ENCODE results near the gene UGT1A7. TPM values are rescaled to one million over a fixed set of nuclear protein-coding genes. Genes with fewer than 3 reads are reported as not detected.

The UGT1A7 gene
- polyA plus RNA-seq, 1 experiment = not detected

- Histone ChIP-seq H3K36me3 (ENCODE audit: control insufficient read depth, insufficient read depth, low read length) (no peaks in the 10 kb centered on the region), H3K4me3 (ENCODE audit: low read depth, low read length) (no peak overlapping the region), H3K27me3 (ENCODE audit: control insufficient read depth, insufficient read depth, low read length) (no peaks in the 10 kb centered on the region)
- no peak for TF ChIP-seq CTCF (IDR thresholded peaks at IDR 0.05; ENCODE audit: insufficient read depth, low read depth, low read length)
- DNase-seq (ENCODE audit: low read depth) = no peak
- ChIA-PET POLR2A (no interaction called here), CTCF (interaction anchor here (0.6 to 1.4 kb wide), 4 partner anchors 257 to 350 kb away, joined by 3 to 7 read pairs (median 4); no protein-coding TSS in a partner anchor)
These were observed 24.3 kb downstream of the UGT1A7 start for GRCh38 chr2:233705911-233706506.

- no peak for DNase-seq (ENCODE audit: low read depth)
- Histone ChIP-seq H3K4me3 (ENCODE audit: low read depth, low read length) (no peak overlapping the region), H3K36me3 (ENCODE audit: control insufficient read depth, insufficient read depth, low read length) (no peaks in the 10 kb centered on the region), H3K27me3 (ENCODE audit: control insufficient read depth, insufficient read depth, low read length) (no peaks in the 10 kb centered on the region)
- POLR2A ChIA-PET = no interaction called here
- no peak for TF ChIP-seq CTCF (IDR thresholded peaks at IDR 0.05; ENCODE audit: insufficient read depth, low read depth, low read length)
- CTCF ChIA-PET = interaction anchor here (0.6 to 1.4 kb wide), 2 partner anchors 258 to 269 kb away, joined by 4 to 7 read pairs; no protein-coding TSS in a partner anchor
These were observed 25.0 kb downstream of the UGT1A7 start for GRCh38 chr2:233706720-233707119.

- H3K4me3 ChIP-seq (ENCODE audit: low read depth, low read length) = no peak overlapping the region
- H3K27me3 ChIP-seq (ENCODE audit: control insufficient read depth, insufficient read depth, low read length) = no peaks in the 10 kb centered on the region
- POLR2A ChIA-PET = no interaction called here
- TF ChIP-seq CTCF (IDR thresholded peaks at IDR 0.05; ENCODE audit: insufficient read depth, low read depth, low read length) = no peak
- CTCF ChIA-PET = no interaction called here
- H3K36me3 ChIP-seq (ENCODE audit: control insufficient read depth, insufficient read depth, low read length) = no peaks in the 10 kb centered on the region
- no peak for DNase-seq (ENCODE audit: low read depth)
These were observed 26.4 kb downstream of the UGT1A7 start for GRCh38 chr2:233707940-233708644.

GRCh38 chr2:233708942-233709341 is 27.2 kb downstream of the UGT1A7 start:
- POLR2A ChIA-PET = no interaction called here

More at GRCh38 chr2:233708942-233709341, 27.2 kb downstream of the UGT1A7 start:
- CTCF ChIA-PET = interaction anchor here (1.1 kb wide), 1 partner anchor 266 kb away, joined by 3 read pairs; no protein-coding TSS in a partner anchor
- Histone ChIP-seq H3K36me3 (ENCODE audit: control insufficient read depth, insufficient read depth, low read length) (no peaks in the 10 kb centered on the region), H3K27me3 (ENCODE audit: control insufficient read depth, insufficient read depth, low read length) (no peaks in the 10 kb centered on the region), H3K4me3 (ENCODE audit: low read depth, low read length) (no peak overlapping the region)
- no peak for TF ChIP-seq CTCF (IDR thresholded peaks at IDR 0.05; ENCODE audit: insufficient read depth, low read depth, low read length)
- no peak for DNase-seq (ENCODE audit: low read depth)

All from BJ (cell line).